ENCODE measurements around the gene PSMB2. TPM values are rescaled to one million over a fixed set of nuclear protein-coding genes. Genes with fewer than 3 reads are reported as not detected.
"Not testable (repeated sequence)": the region's sequence is repeated elsewhere in the genome, so short reads cannot be mapped to it uniquely, and the experiment has no call there.

The PSMB2 gene
- total and polyA plus RNA-seq, 2 experiments from 2014 or later: 22.5 to 72.8 TPM

- Histone ChIP-seq H3K27ac (no peak overlapping the region), H3K27me3 (no peaks in the 10 kb centered on the region), H3K4me3 (no peak overlapping the region), H3K36me3 (no peaks in the 10 kb centered on the region), H3K9me3 (ENCODE audit: low read depth) (no peaks in the 10 kb centered on the region), H3K4me1 (ENCODE audit: low read depth) (no peaks in the 10 kb centered on the region)
- DNase-seq (ENCODE audit: low read depth in 1 of 2, low spot score in 1 of 2): no peak
- no peak for TF ChIP-seq CTCF (IDR thresholded peaks at IDR 0.05; ENCODE audit: low read depth, low read length)
Observed at GRCh38 chr1:35589516-35590427, 51.6 kb downstream of the PSMB2 start.

GRCh38 chr1:35588197-35588910, 53.0 kb downstream of the PSMB2 start:
- Histone ChIP-seq H3K27me3 (no peaks in the 10 kb centered on the region), H3K4me3 (no peak overlapping the region), H3K27ac (no peak overlapping the region), H3K36me3 (no peaks in the 10 kb centered on the region), H3K9me3 (ENCODE audit: low read depth) (no peaks in the 10 kb centered on the region), H3K4me1 (ENCODE audit: low read depth) (no peaks in the 10 kb centered on the region)
- no peak for DNase-seq (ENCODE audit: low read depth in 1 of 2, low spot score in 1 of 2)
- TF ChIP-seq CTCF (IDR thresholded peaks at IDR 0.05; ENCODE audit: low read depth, low read length): no peak

GRCh38 chr1:35587736-35588135, 53.6 kb downstream of the PSMB2 start:
- Histone ChIP-seq H3K9me3 (ENCODE audit: low read depth) (no peaks in the 10 kb centered on the region), H3K4me1 (ENCODE audit: low read depth) (no peaks in the 10 kb centered on the region), H3K27me3 (no peaks in the 10 kb centered on the region), H3K27ac (no peak overlapping the region), H3K4me3 (no peak overlapping the region), H3K36me3 (no peaks in the 10 kb centered on the region)
- no peak for TF ChIP-seq CTCF (IDR thresholded peaks at IDR 0.05; ENCODE audit: low read depth, low read length)
- DNase-seq (ENCODE audit: low read depth in 1 of 2, low spot score in 1 of 2): no peak

GRCh38 chr1:35586808-35587207, 54.5 kb downstream of the PSMB2 start:
- Histone ChIP-seq H3K9me3 (ENCODE audit: low read depth) (no peaks in the 10 kb centered on the region), H3K36me3 (no peaks in the 10 kb centered on the region), H3K27me3 (peaks cover 2% of the 10 kb centered on the region), H3K27ac (no peak overlapping the region), H3K4me3 (no peak overlapping the region), H3K4me1 (ENCODE audit: low read depth) (no peaks in the 10 kb centered on the region)
- TF ChIP-seq CTCF (IDR thresholded peaks at IDR 0.05; ENCODE audit: low read depth, low read length): no peak
- DNase-seq (ENCODE audit: low read depth in 1 of 2, low spot score in 1 of 2): no peak

- not testable (repeated sequence) for H3K27ac ChIP-seq; H3K4me1 ChIP-seq (ENCODE audit: low read depth); H3K27me3 ChIP-seq; H3K4me3 ChIP-seq; H3K9me3 ChIP-seq (ENCODE audit: low read depth); DNase-seq (ENCODE audit: low read depth in 1 of 2, low spot score in 1 of 2); H3K36me3 ChIP-seq
Observed at GRCh38 chr1:35585805-35586204, 55.5 kb downstream of the PSMB2 start.

GRCh38 chr1:35585281-35585680, 56.0 kb downstream of the PSMB2 start:
- Histone ChIP-seq H3K27me3 (peaks cover 7% of the 10 kb centered on the region), H3K9me3 (ENCODE audit: low read depth) (no peaks in the 10 kb centered on the region), H3K4me3 (no peak overlapping the region), H3K36me3 (no peaks in the 10 kb centered on the region), H3K27ac (no peak overlapping the region), H3K4me1 (ENCODE audit: low read depth) (no peaks in the 10 kb centered on the region)
- TF ChIP-seq CTCF (IDR thresholded peaks at IDR 0.05; ENCODE audit: low read depth, low read length): no peak
- DNase-seq (ENCODE audit: low read depth in 1 of 2, low spot score in 1 of 2): no peak

- DNase-seq (ENCODE audit: low read depth in 1 of 2, low spot score in 1 of 2); H3K4me1 ChIP-seq (ENCODE audit: low read depth); H3K36me3 ChIP-seq; H3K4me3 ChIP-seq; H3K9me3 ChIP-seq (ENCODE audit: low read depth); H3K27ac ChIP-seq: not testable (repeated sequence)
- peaks cover 39% of the 10 kb centered on the region for H3K27me3 ChIP-seq
Observed at GRCh38 chr1:35581621-35582020, 59.7 kb downstream of the PSMB2 start.
